Spleen (tissue), 11 donors: Measurements from ENCODE around the gene GPR34. TPM values are rescaled to one million over a fixed set of nuclear protein-coding genes. Genes with fewer than 3 reads are reported as not detected.

Source experiments
- DNase-seq: peaks from one replicate; pipeline ENCODE4 v3.0.0-alpha.2; 2020
- H3K27ac ChIP-seq, 8 donors: fragments of 200-600 bp; sonication (generic) in 7 of 8; 1 replicate in 4 of 8; 2 replicates in 4 of 8; pipeline versions ENCODE4 v1.5.0 to v1.8.0; 2016 to 2021; ENCODE audit warnings: inconsistent platforms in 4 of 8, mild to moderate bottlenecking in 4 of 8, moderate library complexity in 1 of 8
- H3K27me3 ChIP-seq, 7 donors: fragments of 200-600 bp; sonication (generic) in 6 of 7; replicated peaks in 1 of 7; 1 replicate in 4 of 7; 2 replicates in 3 of 7; pipeline versions ENCODE4 v1.5.0 to v1.8.0; 2016 to 2021; ENCODE audit warnings: inconsistent platforms in 3 of 7, mild to moderate bottlenecking in 1 of 7
- H3K36me3 ChIP-seq, 6 donors: fragments of 200-600 bp; sonication (generic) in 5 of 6; 1 replicate in 4 of 6; 2 replicates in 2 of 6; pipeline versions ENCODE4 v1.5.0 to v1.8.0; 2016 to 2021; ENCODE audit warnings: inconsistent platforms in 2 of 6
- H3K4me1 ChIP-seq, 6 donors: fragments of 200-600 bp; sonication (generic) in 5 of 6; 1 replicate in 3 of 6; 2 replicates in 3 of 6; pipeline versions ENCODE4 v1.5.0 to v1.8.0; 2016 to 2021; ENCODE audit warnings: inconsistent platforms in 3 of 6
- H3K4me3 ChIP-seq, 8 donors: fragments of 200-600 bp; sonication (generic) in 7 of 8; 1 replicate in 4 of 8; 2 replicates in 4 of 8; pipeline versions ENCODE4 v1.5.0 to v1.8.0; 2016 to 2021; ENCODE audit warnings: inconsistent platforms in 4 of 8, mild to moderate bottlenecking in 4 of 8, moderate library complexity in 2 of 8
- H3K9me3 ChIP-seq, 8 donors: fragments of 200-600 bp; sonication (generic) in 7 of 8; 1 replicate in 4 of 8; 2 replicates in 4 of 8; pipeline versions ENCODE4 v1.5.0 to v1.8.0; 2016 to 2021; ENCODE audit warnings: inconsistent platforms in 4 of 8
- POLR2A ChIP-seq, 3 donors: fragments of 450-650 bp; IDR thresholded peaks; one replicate each; pipeline ENCODE4 v1.5.1; 2017; ENCODE audit warnings: antibody characterized with exemption in 3 of 3, mild to moderate bottlenecking in 1 of 3
- POLR2AphosphoS5 ChIP-seq, 3 donors: sonication (generic); formaldehyde crosslinking; IDR thresholded peaks; one replicate each; pipeline ENCODE4 v1.5.1; 2017; ENCODE audit warnings: antibody characterized with exemption in 3 of 3
- WGBS, 5 donors: extraction: QIAGEN DNeasy Blood & Tissue Kit in 3 of 5; methylation state at CpG; one replicate each; pipeline versions ENCODE4 v1.1.5 to v1.1.7; 2013 to 2018; 5-methylcytosine and 5-hydroxymethylcytosine counted together
- intact Hi-C: fragments of 100-400 bp; cut with DNase I; formaldehyde crosslinking; loops from one replicate; pipeline ENCODE4 v1.15.0; 2023; ENCODE audit warnings: low total_unique reads
- polyA plus RNA-seq, 3 donors: library from polyadenylated mRNA; stranded (reverse); fragments of 200-250 nt; gene quantifications; one replicate each; pipeline ENCODE4 v1.2.1, GENCODE V29; 2013
- total RNA-seq, 7 donors: library from RNA; depleted of rRNA in 3 of 7; stranded (reverse); fragments of >200 nt in 3 of 7; fragmentation: NEBNext Ultra II Directional in 4 of 7; extraction: Animal tissue kit (Norgen Biotek cat#: 25700) in 4 of 7; gene quantifications; one replicate each; pipeline versions ENCODE4 v1.1.0 to v1.2.1, GENCODE V29; 2016 to 2021
- TF ChIP-seq, protein P1 (sequence below), 11 experiments: fragments of 200-600 bp in 7 of 11; fragments of 450-650 bp in 4 of 11; sonication (generic) in 4 of 11; IDR thresholded peaks in 8 of 11; conservative IDR thresholded peaks in 3 of 11; 1 replicate in 7 of 11; 2 replicates in 4 of 11; pipeline versions ENCODE4 v1.4.0 to v1.8.0; 2016 to 2021; ENCODE audit warnings: antibody characterized with exemption in 11 of 11, inconsistent platforms in 4 of 11, mild to moderate bottlenecking in 1 of 11
- donor health status: healthy with polysubstance abuse.
- donor health status: DM: no; HTN: no; CAD: no; lungs with moderate emphysema.
- donor health status: DM: no; HTN: no; CAD: no.
- donor health status: Bipolar disorder and iron deficiency.
- donor health status: healthy.
- donor health status: DM: no; HTN: no; CAD: no.
- donor health status: DM: yes; HTN: yes; CAD: no.

The GPR34 gene
- total and polyA plus RNA-seq, 10 donors: 5.5 to 45.1 (median 15.1) TPM

DNA sequence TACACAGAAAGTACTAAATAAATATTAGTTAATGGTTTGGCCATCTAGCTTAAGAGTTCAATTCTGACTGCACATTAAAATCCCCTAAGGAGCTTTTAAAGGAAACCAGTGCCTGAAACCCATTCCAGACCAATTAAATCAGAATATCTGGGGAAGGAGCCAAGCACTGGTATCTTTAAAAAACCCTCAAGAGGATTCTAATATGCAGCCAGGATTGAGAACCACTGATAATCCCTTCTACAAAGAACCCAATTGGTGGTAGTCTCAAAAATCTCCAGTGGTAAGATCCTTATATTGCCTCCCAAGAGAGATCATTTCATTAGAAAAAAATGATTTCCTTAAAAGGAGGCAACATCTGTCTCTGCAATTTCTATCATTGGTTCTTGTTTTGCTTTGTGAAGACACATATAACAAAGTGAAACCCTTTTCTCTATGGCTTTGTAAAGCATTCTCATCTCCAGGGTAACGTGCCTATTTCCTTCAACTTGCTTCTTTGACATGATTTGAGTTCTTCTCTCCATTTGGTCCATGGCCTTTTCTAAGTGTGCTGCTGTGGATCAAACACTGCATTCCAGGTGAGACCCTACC is 3.5 kb downstream of the GPR34 start:
- intact Hi-C loops: no loop called here
- Histone ChIP-seq H3K27ac (peak overlapping the region in 1 of 8 donors; percentile 26), H3K4me1 (peaks cover 0 to 41% (median 17%) of the 10 kb centered on the region in 6 donors), H3K27me3 (no peaks in the 10 kb centered on the region), H3K36me3 (no peaks in the 10 kb centered on the region), H3K4me3 (no peak overlapping the region), H3K9me3 (no peaks in the 10 kb centered on the region)
- TF ChIP-seq POLR2AphosphoS5 (IDR thresholded peaks at IDR 0.05) (no peak), POLR2A (IDR thresholded peaks at IDR 0.05) (no peak)
- TF ChIP-seq, protein P1, sequence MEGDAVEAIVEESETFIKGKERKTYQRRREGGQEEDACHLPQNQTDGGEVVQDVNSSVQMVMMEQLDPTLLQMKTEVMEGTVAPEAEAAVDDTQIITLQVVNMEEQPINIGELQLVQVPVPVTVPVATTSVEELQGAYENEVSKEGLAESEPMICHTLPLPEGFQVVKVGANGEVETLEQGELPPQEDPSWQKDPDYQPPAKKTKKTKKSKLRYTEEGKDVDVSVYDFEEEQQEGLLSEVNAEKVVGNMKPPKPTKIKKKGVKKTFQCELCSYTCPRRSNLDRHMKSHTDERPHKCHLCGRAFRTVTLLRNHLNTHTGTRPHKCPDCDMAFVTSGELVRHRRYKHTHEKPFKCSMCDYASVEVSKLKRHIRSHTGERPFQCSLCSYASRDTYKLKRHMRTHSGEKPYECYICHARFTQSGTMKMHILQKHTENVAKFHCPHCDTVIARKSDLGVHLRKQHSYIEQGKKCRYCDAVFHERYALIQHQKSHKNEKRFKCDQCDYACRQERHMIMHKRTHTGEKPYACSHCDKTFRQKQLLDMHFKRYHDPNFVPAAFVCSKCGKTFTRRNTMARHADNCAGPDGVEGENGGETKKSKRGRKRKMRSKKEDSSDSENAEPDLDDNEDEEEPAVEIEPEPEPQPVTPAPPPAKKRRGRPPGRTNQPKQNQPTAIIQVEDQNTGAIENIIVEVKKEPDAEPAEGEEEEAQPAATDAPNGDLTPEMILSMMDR (IDR thresholded peaks at IDR 0.05 in 8 of 11, conservative IDR thresholded peaks at IDR 0.05 in 3 of 11): no peak
- WGBS, 5 donors: 42 to 82% (median 64%) methylated on average over 1 of the region's 1 CpG
- no peak for DNase-seq

DNA sequence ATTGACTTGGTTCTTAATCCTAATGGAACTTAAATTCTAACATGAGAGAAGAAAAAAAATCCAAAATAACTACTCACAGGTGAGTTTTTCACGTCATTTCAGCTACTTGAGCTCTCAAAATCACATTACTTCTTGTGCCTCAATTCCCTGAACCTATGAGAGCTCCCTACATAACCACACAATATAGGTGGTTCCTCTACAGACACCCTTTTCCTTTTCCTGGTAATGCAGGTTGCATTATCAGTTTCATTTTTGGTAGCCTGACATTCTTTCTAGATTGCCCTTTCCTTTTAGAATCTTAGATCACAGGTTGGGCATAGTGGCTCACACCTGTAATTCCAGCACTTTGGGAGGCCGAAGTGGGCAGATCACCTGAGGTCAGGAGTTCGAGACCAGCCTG is 4.3 kb downstream of the GPR34 start:
- Histone ChIP-seq H3K9me3 (no peaks in the 10 kb centered on the region), H3K36me3 (no peaks in the 10 kb centered on the region), H3K27ac (peak overlapping the region in 1 of 8 donors; percentile 26), H3K4me1 (peaks cover 0 to 36% (median 14%) of the 10 kb centered on the region in 6 donors), H3K4me3 (no peak overlapping the region), H3K27me3 (no peaks in the 10 kb centered on the region)
- DNase-seq: no peak
- TF ChIP-seq, protein P1 (IDR thresholded peaks at IDR 0.05 in 8 of 11, conservative IDR thresholded peaks at IDR 0.05 in 3 of 11): no peak
- intact Hi-C loops: no loop called here
- 67 to 88% (median 83%) methylated on average over 2 to 3 of the region's 3 CpGs for WGBS, 5 donors

DNA sequence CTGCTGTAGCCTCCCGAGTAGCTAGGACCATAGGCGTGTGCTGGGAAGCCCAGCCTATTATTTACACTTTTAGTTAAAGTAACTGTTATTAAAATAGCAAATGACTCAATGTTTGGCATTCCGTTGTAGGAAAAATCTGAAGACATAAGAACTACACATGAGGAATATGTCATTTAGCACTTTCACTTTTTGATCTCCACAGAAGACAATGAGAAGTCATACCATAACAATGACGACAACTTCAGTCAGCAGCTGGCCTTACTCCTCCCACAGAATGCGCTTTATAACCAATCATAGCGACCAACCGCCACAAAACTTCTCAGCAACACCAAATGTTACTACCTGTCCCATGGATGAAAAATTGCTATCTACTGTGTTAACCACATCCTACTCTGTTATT is 6.7 kb downstream of the GPR34 start:
- TF ChIP-seq, protein P1 (IDR thresholded peaks at IDR 0.05 in 8 of 11, conservative IDR thresholded peaks at IDR 0.05 in 3 of 11): no peak
- TF ChIP-seq POLR2AphosphoS5 (IDR thresholded peaks at IDR 0.05) (no peak), POLR2A (IDR thresholded peaks at IDR 0.05) (no peak)
- Histone ChIP-seq H3K36me3 (no peaks in the 10 kb centered on the region), H3K9me3 (no peaks in the 10 kb centered on the region), H3K27ac (no peak overlapping the region), H3K4me1 (peaks cover 0 to 27% (median 14%) of the 10 kb centered on the region in 6 donors), H3K4me3 (no peak overlapping the region), H3K27me3 (no peaks in the 10 kb centered on the region)
- intact Hi-C loops: no loop called here
- DNase-seq: no peak
- 78 to 93% (median 89%) methylated on average over 7 of the region's 7 CpGs for WGBS, 5 donors

DNA sequence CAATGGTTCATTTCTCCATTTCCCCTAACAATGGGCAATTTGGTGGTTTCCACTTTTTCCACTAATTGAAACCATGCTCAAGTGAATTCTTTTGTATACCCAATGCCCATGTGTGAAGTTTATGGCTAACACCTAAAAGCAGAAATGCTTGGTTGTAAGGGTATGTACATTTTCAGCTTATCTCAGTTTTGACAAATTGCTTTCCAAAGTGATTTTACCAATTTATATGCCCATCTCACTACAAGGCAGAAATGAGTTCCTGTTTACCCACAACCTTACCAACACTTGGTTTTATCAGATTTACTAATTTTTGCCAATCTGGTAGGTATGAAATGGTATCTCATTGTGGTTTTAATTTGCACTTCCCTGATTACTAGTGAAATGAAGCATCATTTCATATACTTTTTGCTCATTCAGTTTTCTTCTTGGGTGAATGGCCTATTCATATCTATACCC is 14.8 kb downstream of the GPR34 start:
- Histone ChIP-seq H3K9me3 (no peaks in the 10 kb centered on the region), H3K27ac (peak overlapping the region in 1 of 8 donors; percentile 85), H3K4me3 (no peak overlapping the region), H3K36me3 (no peaks in the 10 kb centered on the region), H3K27me3 (no peaks in the 10 kb centered on the region), H3K4me1 (peaks cover 15 to 49% (median 28%) of the 10 kb centered on the region in 6 donors)
- intact Hi-C loops: no loop called here
- DNase-seq: no peak
- TF ChIP-seq POLR2A (IDR thresholded peaks at IDR 0.05): no peak
- TF ChIP-seq POLR2AphosphoS5 (IDR thresholded peaks at IDR 0.05): no peak
- TF ChIP-seq, protein P1 (IDR thresholded peaks at IDR 0.05 in 8 of 11, conservative IDR thresholded peaks at IDR 0.05 in 3 of 11): no peak
